NCI-H1694 (cell line): Measurements from ENCODE around the gene PDF.

Experiments
- DNase-seq: peaks from one replicate; lab custom pipeline; 2025; lab: John Stamatoyannopoulos, UW

PDF gene

GRCh38 chr16:69277413-69277812 lies 53.0 kb downstream of the PDF start:
- DNase-seq: no peak
